Astrocyte (in vitro differentiated cells and primary cell): ENCODE measurements around the gene TSEN2. TPM values are rescaled to one million over a fixed set of nuclear protein-coding genes. Genes with fewer than 3 reads are reported as not detected.

Source experiments
- DNase-seq: peaks from one replicate; pipeline ENCODE4 v3.0.0-alpha.2; 2010; ENCODE audit warnings: low read depth
- FAIRE-seq: peaks from 2 replicates; lab custom pipeline; 2011; peaks lifted over from hg19 to GRCh38; lab: Jason Lieb, UNC
- H2AFZ ChIP-seq: 2 replicates; pipeline ENCODE4 v1.6.0; 2012; ENCODE audit warnings: low read depth, low read length, inconsistent platforms
- H3K27ac ChIP-seq: 2 replicates; pipeline ENCODE4 v1.5.1; 2011; ENCODE audit warnings: low read depth, low read length, inconsistent platforms
- H3K27me3 ChIP-seq: 2 replicates; pipeline ENCODE4 v1.6.0; 2011; ENCODE audit warnings: low read length, inconsistent platforms; ENCODE audit not compliant: insufficient read depth
- H3K36me3 ChIP-seq: 2 replicates; pipeline ENCODE4 v1.5.1; 2011; ENCODE audit warnings: low read length, inconsistent platforms; ENCODE audit not compliant: insufficient read depth
- H3K4me1 ChIP-seq: 2 replicates; pipeline ENCODE4 v1.5.1; 2011; ENCODE audit warnings: low read length, inconsistent platforms; ENCODE audit not compliant: insufficient read depth
- H3K4me2 ChIP-seq: 2 replicates; pipeline ENCODE4 v1.6.0; 2012; ENCODE audit warnings: low read length, inconsistent platforms
- H3K4me3 ChIP-seq: 2 replicates; pipeline ENCODE4 v1.5.1; 2011; ENCODE audit warnings: low read depth, mild to moderate bottlenecking, low read length, inconsistent platforms; ENCODE audit not compliant: insufficient read depth
- H3K79me2 ChIP-seq: 2 replicates; pipeline ENCODE4 v1.6.0; 2012; ENCODE audit warnings: mild to moderate bottlenecking, low read length, inconsistent platforms; ENCODE audit not compliant: insufficient read depth
- H3K9ac ChIP-seq: 2 replicates; pipeline ENCODE4 v1.6.0; 2012; ENCODE audit warnings: mild to moderate bottlenecking, low read length, inconsistent platforms
- H3K9me3 ChIP-seq: 2 replicates; pipeline ENCODE4 v1.5.1; 2012; ENCODE audit warnings: low read depth, mild to moderate bottlenecking, low read length, inconsistent platforms; ENCODE audit not compliant: insufficient read depth
- H4K20me1 ChIP-seq: 2 replicates; pipeline ENCODE4 v1.6.0; 2012; ENCODE audit warnings: low read length, inconsistent platforms; ENCODE audit not compliant: insufficient read depth
- H3K27ac Mint-ChIP-seq: one replicate; pipeline ENCODE4 v1.8.0; 2021; ENCODE audit warnings: mild to moderate bottlenecking, mixed read lengths; ENCODE audit not compliant: unreplicated experiment
- H3K27me3 Mint-ChIP-seq: one replicate; pipeline ENCODE4 v1.8.0; 2021; ENCODE audit warnings: low read depth, mixed read lengths; ENCODE audit not compliant: unreplicated experiment
- H3K36me3 Mint-ChIP-seq: one replicate; pipeline ENCODE4 v1.8.0; 2021; ENCODE audit warnings: low read depth, mixed read lengths; ENCODE audit not compliant: unreplicated experiment
- H3K4me1 Mint-ChIP-seq: one replicate; pipeline ENCODE4 v1.8.0; 2021; ENCODE audit warnings: low read depth, mixed read lengths; ENCODE audit not compliant: unreplicated experiment
- H3K4me3 Mint-ChIP-seq: one replicate; pipeline ENCODE4 v1.8.0; 2021; ENCODE audit warnings: mild to moderate bottlenecking, moderate library complexity, mixed read lengths; ENCODE audit not compliant: unreplicated experiment
- H3K9me3 Mint-ChIP-seq: one replicate; pipeline ENCODE4 v1.8.0; 2021; ENCODE audit warnings: mild to moderate bottlenecking, mixed read lengths; ENCODE audit not compliant: unreplicated experiment
- EZH2 ChIP-seq: IDR thresholded peaks from 2 replicates; pipeline ENCODE4 v1.6.1; 2012; ENCODE audit warnings: mild to moderate bottlenecking, low read length, inconsistent platforms; ENCODE audit not compliant: insufficient read depth
- total RNA-seq: library from RNA; stranded (reverse); gene quantifications from 2 replicates; pipeline ENCODE4 v1.2.1, GENCODE V29; 2021
- TF ChIP-seq, protein P1 (sequence below): IDR thresholded peaks from 2 replicates; pipeline ENCODE4 v1.5.1; 2011; ENCODE audit warnings: low read depth, mild to moderate bottlenecking, inconsistent platforms, low read length, moderate library complexity; ENCODE audit not compliant: insufficient read depth

The TSEN2 gene
- total RNA-seq, 1 donor from 2014 or later, result 9.7 TPM

DNA sequence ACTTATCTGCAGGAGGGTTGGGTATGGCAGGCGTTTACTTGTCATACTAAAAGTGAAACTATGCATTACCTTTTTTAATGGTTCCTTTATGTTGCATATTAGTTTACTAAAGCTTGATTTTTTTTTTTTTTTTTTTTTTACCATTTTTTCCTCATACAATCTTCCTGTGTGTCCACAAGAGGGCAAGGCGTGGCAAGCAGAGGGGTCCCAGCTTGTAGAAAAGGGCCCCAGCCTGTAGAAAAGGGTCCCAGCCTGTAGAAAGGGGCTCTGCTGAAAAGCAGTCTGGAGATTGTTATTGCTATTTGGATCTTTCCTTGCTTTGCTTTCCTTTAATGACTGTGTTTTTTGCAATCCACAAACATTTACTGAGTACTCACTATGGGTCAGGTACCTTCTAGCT lies 94.5 kb downstream of the TSEN2 start:
- peaks cover 23% of the 10 kb centered on the region for H3K36me3 Mint-ChIP-seq

DNA sequence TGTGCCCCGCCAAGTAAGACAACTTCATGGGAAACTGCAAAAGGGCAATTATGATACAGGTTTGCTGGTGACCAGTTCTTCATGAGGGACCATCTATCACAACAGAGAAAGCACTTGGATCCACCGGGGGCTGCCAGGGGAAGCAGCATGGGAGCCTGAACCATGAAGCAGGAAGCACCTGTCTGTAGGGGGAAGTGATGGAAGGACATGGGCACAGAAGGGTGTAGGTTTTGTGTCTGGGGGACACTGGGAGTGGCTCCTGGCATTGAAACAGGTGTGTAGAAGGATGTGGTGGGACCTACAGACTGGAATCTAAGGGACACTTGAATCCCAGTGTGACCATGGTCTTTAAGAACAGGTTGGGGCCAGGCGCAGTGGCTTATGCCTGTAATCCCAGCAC lies 95.2 kb downstream of the TSEN2 start:
- no peaks in the 10 kb centered on the region for H3K9me3 Mint-ChIP-seq
- DNase-seq (no peak), FAIRE-seq (no peak)
- peak overlapping the region; percentile 5 for H3K4me2 ChIP-seq
- peaks cover 10% of the 10 kb centered on the region for H3K4me1 Mint-ChIP-seq
- H3K27ac Mint-ChIP-seq, result peak overlapping the region; percentile 38
- peak overlapping the region; percentile 27 for H3K4me3 Mint-ChIP-seq
- H2AFZ ChIP-seq, result no peak overlapping the region
- peaks cover 21% of the 10 kb centered on the region for H3K79me2 ChIP-seq
- H3K27me3 ChIP-seq, result no peaks in the 10 kb centered on the region
- no peak overlapping the region for H3K4me3 ChIP-seq
- H3K9me3 ChIP-seq, result no peaks in the 10 kb centered on the region
- no peaks in the 10 kb centered on the region for H3K27me3 Mint-ChIP-seq
- H3K27ac ChIP-seq, result no peak overlapping the region
- peaks cover 55% of the 10 kb centered on the region for H3K36me3 ChIP-seq
- no peak overlapping the region for H3K9ac ChIP-seq
- TF ChIP-seq, protein P1, sequence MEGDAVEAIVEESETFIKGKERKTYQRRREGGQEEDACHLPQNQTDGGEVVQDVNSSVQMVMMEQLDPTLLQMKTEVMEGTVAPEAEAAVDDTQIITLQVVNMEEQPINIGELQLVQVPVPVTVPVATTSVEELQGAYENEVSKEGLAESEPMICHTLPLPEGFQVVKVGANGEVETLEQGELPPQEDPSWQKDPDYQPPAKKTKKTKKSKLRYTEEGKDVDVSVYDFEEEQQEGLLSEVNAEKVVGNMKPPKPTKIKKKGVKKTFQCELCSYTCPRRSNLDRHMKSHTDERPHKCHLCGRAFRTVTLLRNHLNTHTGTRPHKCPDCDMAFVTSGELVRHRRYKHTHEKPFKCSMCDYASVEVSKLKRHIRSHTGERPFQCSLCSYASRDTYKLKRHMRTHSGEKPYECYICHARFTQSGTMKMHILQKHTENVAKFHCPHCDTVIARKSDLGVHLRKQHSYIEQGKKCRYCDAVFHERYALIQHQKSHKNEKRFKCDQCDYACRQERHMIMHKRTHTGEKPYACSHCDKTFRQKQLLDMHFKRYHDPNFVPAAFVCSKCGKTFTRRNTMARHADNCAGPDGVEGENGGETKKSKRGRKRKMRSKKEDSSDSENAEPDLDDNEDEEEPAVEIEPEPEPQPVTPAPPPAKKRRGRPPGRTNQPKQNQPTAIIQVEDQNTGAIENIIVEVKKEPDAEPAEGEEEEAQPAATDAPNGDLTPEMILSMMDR, result no peak
- TF ChIP-seq EZH2, result no peak
- H4K20me1 ChIP-seq, result peaks cover 79% of the 10 kb centered on the region
- peaks cover 5% of the 10 kb centered on the region for H3K4me1 ChIP-seq
- H3K36me3 Mint-ChIP-seq, result peaks cover 22% of the 10 kb centered on the region

More for the DNA sequence above, 94.5 kb downstream of the TSEN2 start:
- no peak overlapping the region for H3K4me3 ChIP-seq
- H3K9me3 ChIP-seq, result no peaks in the 10 kb centered on the region
- Mint-ChIP-seq H3K4me3 (no peak overlapping the region), H3K4me1 (peaks cover 14% of the 10 kb centered on the region), H3K27me3 (no peaks in the 10 kb centered on the region), H3K9me3 (no peaks in the 10 kb centered on the region), H3K27ac (peak overlapping the region; percentile 34)
- H3K79me2 ChIP-seq, result peaks cover 26% of the 10 kb centered on the region
- H3K4me1 ChIP-seq, result peaks cover 5% of the 10 kb centered on the region
- H3K4me2 ChIP-seq, result no peak overlapping the region
- DNase-seq (no peak), FAIRE-seq (no peak)
- H2AFZ ChIP-seq, result no peak overlapping the region
- no peaks in the 10 kb centered on the region for H3K27me3 ChIP-seq
- H3K36me3 ChIP-seq, result peaks cover 52% of the 10 kb centered on the region
- no peak overlapping the region for H3K27ac ChIP-seq
- TF ChIP-seq, protein P1, result no peak
- TF ChIP-seq EZH2, result no peak
- no peak overlapping the region for H3K9ac ChIP-seq
- H4K20me1 ChIP-seq, result peaks cover 81% of the 10 kb centered on the region

DNA sequence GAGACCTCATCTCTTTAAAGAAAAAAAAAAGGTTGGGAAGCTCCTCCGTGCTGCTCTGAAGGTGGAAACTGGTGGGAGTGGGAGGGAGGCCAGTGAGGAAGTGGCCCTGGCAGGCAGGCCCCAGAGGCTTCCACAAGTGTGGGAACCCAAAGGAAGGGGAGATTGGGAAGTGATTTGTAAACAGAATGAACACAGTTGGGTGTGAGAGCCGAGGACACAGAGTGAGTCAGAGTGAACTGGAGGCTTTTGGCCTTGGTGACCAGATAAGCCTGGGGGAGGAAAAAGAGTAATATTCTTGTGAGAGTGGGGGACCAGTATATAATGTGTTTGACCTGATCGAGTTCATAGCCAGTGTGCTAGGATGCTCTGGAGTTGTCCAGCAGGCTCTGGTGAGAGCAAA lies 95.6 kb downstream of the TSEN2 start:
- peaks cover 10% of the 10 kb centered on the region for H3K4me1 Mint-ChIP-seq
- Histone ChIP-seq H2AFZ (no peak overlapping the region), H3K9me3 (no peaks in the 10 kb centered on the region), H3K27ac (no peak overlapping the region), H3K9ac (no peak overlapping the region), H3K4me1 (peaks cover 5% of the 10 kb centered on the region), H3K4me2 (peak overlapping the region; percentile 5), H3K4me3 (no peak overlapping the region), H4K20me1 (peaks cover 79% of the 10 kb centered on the region), H3K36me3 (peaks cover 56% of the 10 kb centered on the region), H3K79me2 (peaks cover 17% of the 10 kb centered on the region), H3K27me3 (no peaks in the 10 kb centered on the region)
- no peaks in the 10 kb centered on the region for H3K27me3 Mint-ChIP-seq
- TF ChIP-seq, protein P1, result no peak
- no peak for TF ChIP-seq EZH2
- FAIRE-seq (no peak), DNase-seq (peak; percentile 46)
- H3K36me3 Mint-ChIP-seq, result peaks cover 26% of the 10 kb centered on the region
- peak overlapping the region; percentile 27 for H3K4me3 Mint-ChIP-seq
- H3K9me3 Mint-ChIP-seq, result no peaks in the 10 kb centered on the region
- H3K27ac Mint-ChIP-seq, result no peak overlapping the region
